ENCODE results near the gene TFPI.

- TF ChIP-seq CTCF (IDR thresholded peaks at IDR 0.05) (no peak), EP300 (IDR thresholded peaks at IDR 0.05) (no peak), POLR2A (IDR thresholded peaks at IDR 0.05) (no peak)
Observed at GRCh38 chr2:187478719-187479118, 75.5 kb downstream of the TFPI start.

Measured in tibial nerve (tissue), 4 donors.